ENCODE data around the gene FBXW4.

FBXW4 gene

DNA sequence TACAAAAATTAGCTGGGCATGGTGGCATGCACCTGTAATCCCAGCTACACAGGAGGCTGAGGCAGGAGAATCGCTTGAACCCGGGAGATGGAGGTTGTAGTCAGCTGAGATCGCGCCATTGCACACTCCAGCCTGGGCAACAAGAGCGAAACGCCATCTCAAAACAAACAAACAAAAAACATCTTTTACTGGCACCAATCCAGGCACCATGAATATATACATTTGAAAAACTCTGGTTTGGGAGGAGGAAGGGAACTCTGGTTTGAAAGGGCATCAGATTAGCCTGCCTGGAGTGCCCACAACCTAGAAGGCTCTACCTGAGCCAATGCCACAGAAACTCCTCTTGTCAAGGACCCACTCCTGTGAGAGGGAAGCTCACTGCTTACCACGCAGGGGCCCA, 122.8 kb downstream of the FBXW4 start:
- Histone ChIP-seq H3K4me3 (no peak overlapping the region), H3K27ac (no peak overlapping the region)

- H3K4me3 ChIP-seq: no peak overlapping the region
- no peak overlapping the region for H3K27ac ChIP-seq
Observed at GRCh38 chr10:101571271-101571925, 123.6 kb downstream of the FBXW4 start.

GRCh38 chr10:101570428-101571270, 124.3 kb downstream of the FBXW4 start:
- Histone ChIP-seq H3K4me3 (peak overlapping the region; percentile 31 to 58 (median 49)), H3K27ac (peak overlapping the region in 9 of 21 experiments; percentile 10 to 69 (median 45))

GRCh38 chr10:101569622-101570427, 125.1 kb downstream of the FBXW4 start:
- Histone ChIP-seq H3K27ac (peak overlapping the region in 9 of 21 experiments; percentile 10 to 69 (median 41)), H3K4me3 (peak overlapping the region; percentile 31 to 58 (median 49))

GRCh38 chr10:101569323-101569621, 125.7 kb downstream of the FBXW4 start:
- Histone ChIP-seq H3K4me3 (peak overlapping the region in 3 of 7 experiments; percentile 49 to 58 (median 50)), H3K27ac (no peak overlapping the region)

GRCh38 chr10:101568054-101568745, 126.8 kb downstream of the FBXW4 start:
- H3K4me3 ChIP-seq: no peak overlapping the region
- H3K27ac ChIP-seq: no peak overlapping the region

DNA sequence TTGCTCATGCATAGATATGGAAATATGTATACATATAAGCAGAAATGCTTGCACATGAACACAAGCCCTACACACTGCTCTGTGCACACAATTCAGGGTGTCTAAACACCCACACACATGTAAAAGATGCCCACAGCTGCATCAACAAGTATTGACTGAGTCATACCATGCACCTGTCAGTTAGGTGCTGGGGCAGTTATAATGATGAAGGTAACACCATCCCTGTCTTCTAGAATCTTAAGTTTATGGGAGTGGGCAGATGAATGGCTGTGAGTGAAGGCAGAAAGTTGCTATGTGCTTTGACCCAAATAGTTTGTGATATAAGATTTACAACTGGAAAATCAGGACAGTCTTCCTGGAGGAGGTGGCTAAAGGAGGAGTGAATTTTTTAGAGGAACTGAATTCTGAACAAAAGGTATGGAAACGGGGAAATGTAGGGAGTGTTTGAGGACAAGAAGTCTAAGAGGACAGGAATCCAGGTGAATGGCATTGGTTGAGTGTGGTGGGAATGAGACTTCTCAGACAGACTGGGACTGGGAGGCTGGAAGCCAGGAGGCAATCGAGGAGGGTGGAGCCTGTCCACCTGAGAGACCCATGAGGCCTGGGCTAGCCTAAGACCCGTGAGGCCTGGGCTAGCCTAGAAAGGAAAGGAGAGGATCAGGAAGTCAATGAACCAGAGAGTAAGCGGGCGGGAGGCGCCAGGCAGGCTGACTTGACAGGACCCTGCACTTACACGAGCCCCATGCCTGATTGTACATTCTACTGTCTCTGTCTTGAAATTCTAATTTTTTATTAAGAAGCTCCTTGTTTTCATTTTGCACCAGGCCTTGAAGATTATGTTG, 127.6 kb downstream of the FBXW4 start:
- Histone ChIP-seq H3K27ac (no peak overlapping the region), H3K4me3 (no peak overlapping the region)

DNA sequence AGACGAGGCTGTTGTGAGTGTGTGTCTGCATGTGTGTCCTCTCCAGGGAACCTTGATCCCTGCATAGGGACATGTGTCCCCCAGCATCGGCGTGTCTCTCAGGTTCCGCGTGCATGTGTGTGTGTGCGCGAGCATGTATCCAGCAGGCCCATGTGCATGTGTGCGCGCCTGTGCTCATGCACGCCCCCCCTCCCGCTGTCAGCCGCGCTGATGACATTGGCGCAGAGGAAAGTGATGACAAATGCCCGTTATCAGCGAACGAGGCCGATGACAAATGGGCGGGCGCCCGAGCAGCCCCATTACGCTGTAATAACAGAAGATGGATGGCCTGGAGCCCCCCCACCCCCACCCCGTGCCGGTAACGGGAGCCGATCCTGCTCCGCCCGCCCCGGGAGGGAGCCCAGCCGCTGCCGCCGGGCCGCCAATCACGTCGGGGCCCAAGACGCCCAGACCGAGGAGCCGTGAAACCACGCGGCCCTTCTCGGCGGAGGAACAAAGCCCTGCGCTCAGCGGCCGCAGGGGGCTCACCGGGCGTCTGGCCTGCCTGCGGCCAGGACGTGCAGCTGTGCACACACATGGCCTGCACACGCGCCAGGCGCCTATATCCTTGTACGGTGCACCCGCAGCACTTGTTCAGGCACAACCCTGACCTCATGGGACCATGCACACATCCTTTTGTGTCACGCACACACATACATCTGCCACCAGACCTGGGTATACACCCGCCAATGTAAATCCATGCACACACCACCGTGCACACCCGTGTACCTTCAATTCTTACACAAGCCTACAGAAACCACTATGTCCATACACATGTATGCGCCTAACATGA, 128.4 kb downstream of the FBXW4 start:
- peak overlapping the region in 1 of 7 experiments; percentile 6 for H3K4me3 ChIP-seq
- H3K27ac ChIP-seq: no peak overlapping the region

GRCh38 chr10:101565936-101566332, 129.0 kb downstream of the FBXW4 start:
- H3K27ac ChIP-seq: no peak overlapping the region
- H3K4me3 ChIP-seq: no peak overlapping the region

DNA sequence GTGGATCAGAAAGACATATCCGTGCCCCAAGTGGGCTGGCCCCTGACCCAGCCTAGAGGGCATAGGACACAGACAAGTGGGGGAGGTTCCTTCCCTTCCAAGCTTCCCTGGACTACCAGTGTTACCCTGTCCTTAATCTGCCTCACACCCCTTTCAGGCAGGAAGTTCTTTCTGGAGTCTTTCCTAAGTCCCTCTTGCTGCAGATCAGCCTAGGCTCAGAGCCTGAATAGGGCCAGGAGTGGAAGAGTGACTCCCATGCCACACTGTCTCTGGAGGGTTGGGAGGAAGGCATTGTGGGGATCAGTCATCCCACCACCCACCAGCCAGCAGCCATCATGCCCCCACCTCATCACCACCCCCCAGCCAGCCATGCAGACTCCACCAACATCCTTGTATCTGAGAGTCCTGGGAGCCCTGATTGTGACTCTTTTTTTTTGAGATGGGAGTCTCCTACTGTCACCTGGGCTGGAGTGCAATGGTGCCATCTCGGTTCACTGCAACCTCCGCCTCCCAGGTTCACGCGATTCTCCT, 129.5 kb downstream of the FBXW4 start:
- H3K27ac ChIP-seq: no peak overlapping the region
- H3K4me3 ChIP-seq: no peak overlapping the region

DNA sequence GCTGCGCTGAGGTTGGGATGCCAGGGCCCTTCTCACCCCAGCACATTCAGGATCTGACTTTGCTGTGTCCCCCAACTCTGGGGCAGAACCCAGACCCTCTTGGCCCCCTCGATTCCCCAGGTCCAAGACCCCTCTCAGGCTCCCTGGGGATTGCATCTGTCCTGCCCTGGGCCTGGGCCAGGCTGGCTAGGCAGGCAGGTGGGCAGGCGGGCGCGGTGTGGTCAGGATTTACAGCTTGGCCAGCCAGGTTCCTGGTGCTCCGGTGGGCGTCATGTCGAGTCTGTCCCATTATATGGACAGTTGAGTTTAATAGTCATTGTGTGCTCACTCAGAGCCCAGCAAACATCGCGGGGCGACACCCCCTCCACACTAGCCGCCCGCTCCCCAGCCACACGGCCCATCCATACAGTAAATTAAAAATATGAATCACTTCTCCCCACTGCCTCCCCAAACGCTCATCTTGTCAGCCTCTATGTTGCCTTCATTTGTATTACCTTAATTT, 130.4 kb downstream of the FBXW4 start:
- no peak overlapping the region for H3K4me3 ChIP-seq
- H3K27ac ChIP-seq: no peak overlapping the region

- no peak overlapping the region for H3K4me3 ChIP-seq
- H3K27ac ChIP-seq: no peak overlapping the region
Observed at GRCh38 chr10:101563497-101564040, 131.4 kb downstream of the FBXW4 start.

DNA sequence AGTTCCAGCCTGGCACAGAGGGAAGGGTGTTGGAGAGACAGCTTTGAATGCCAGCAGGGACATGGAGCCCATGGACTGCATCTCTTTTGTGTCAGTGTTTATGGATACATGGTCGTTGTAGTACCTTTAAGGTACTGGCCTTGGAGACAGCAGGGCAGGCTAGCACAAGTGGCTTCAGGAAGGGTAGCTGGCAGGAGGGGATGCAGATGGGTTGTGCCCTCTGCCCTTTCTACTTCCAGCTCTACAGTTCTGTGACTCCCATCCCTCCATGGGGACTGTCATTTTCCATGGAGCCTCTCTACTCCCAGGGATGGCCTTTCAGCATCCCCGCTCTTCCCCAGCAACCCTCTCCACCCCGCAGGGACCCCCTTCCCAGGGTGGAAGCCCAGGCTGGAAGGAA, 132.0 kb downstream of the FBXW4 start:
- Histone ChIP-seq H3K27ac (no peak overlapping the region), H3K4me3 (no peak overlapping the region)

- H3K4me3 ChIP-seq: no peak overlapping the region
- H3K27ac ChIP-seq: no peak overlapping the region
Observed at GRCh38 chr10:101562231-101562630, 132.7 kb downstream of the FBXW4 start.

DNA sequence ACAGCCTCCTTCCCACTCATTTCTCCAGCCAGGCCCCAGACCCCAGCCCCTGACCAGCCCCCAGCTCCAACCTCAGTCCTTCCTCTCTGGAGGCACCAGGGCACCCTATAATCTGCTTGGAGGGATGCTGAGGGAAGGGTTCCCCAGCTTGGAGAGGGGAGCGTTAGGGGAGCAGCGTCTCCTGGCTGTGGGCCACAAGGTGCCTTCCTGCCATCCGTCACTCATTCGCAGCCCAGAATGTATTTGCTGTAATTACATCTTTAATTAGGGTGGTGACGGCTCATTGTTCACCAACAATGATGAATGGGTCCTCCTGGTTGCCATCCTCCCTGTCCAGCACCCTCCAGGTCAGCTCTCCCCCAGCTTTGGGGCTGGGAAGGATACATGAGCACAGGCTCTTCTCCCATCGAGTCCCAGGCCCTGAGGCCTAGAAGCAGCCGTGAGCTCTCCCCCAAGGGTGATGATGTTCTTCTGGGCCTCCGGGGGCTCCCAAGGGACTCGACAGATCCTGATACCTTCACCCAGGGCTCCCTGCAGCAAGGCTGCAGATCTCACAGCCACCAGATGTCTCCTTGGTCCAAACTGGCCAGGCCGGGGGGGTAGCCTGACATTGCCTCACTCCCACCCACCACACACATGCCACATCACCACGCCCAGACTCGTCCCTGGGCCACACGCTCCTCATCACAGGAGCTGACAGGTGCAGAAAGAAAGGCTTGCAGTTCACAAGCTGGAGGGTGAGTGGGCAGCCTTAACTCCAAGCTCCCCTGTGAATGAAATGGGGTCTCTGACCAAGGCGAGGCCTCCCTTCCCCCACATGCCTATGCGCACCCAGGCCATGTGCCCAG, 133.7 kb downstream of the FBXW4 start:
- H3K27ac ChIP-seq: no peak overlapping the region
- H3K4me3 ChIP-seq: no peak overlapping the region

Data from skin epidermis (tissue), 12 donors.